ENCODE results near the gene SCUBE3.

The SCUBE3 gene

DNA sequence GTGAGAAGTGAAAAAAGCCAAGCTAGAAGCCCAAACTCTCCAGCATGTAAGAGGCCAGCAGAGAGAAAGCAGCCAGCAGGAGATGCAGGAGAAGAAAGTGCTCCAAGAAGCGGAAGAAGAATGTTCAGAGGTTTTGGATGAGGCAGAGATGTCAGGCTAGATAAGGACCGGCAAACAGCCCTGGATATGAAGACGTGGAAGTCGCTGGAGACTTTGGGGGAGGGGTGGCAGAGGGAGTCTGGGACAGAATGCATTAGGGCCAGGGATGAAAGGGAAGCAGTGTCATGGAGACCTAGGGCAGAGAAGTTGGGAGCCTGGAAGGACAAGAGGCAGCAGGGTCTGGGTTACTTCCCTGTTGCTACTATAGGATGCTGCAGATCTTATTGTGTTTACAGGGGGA lies 5.3 kb upstream of the SCUBE3 start:
- in situ Hi-C loops (cut with HindIII; ENCODE audit: low sequenced_read_pairs) = loop anchor here (10.0 kb wide), 1 partner anchor 394 kb away; no protein-coding TSS in a partner anchor

DNA sequence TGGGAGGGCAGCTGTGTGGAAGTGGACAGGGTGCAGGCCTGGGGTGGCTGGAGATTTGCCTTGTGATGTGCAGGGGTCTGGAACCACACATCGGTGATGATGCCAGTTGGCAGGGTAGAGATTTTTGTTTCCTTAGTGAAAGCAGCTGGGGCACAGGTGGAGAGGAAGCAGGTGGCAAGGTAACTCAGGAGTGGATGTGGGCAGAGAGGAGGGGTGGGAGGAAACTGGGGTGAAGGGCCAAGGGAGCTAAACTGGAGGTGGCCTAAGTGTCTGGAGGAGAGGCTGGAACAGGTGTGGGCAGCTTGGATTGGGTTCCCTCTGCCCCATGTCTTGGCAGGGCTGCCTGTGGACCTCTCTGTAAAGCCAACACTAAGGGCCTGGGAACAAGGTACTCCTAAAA lies 4.7 kb upstream of the SCUBE3 start:
- in situ Hi-C loops (cut with HindIII; ENCODE audit: low sequenced_read_pairs) = loop anchor here (10.0 kb wide), 1 partner anchor 394 kb away; no protein-coding TSS in a partner anchor

DNA sequence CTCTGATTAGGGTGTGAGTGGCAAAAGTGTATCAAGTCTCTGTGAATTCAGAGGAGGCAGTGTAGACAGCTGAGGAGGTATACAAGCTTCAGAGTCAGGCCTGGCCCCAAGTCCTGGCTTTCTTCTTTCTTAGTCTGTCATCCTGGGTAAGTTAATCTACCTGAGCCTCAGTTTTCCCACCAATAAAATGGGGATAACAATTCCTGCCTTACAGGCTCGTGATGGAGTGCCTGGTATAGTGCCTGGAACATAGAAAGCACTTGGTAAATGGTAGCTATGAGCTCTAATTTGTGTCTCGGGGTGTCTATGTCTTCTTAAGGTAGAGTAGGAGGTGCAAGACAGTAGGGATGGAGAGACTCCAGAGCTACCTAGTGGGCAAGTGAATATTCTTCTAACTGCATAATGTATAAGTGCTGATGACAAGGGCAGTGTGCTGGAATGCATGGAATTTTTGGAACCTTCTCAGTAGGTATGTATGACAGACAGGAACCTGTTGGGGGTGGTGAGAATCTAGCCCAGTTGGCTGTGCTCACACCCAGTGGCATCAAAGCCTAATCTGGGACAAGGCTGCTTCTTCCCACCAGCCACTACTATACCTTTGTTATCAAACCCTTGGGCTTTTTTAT lies 4.0 kb upstream of the SCUBE3 start:
- in situ Hi-C loops (cut with HindIII; ENCODE audit: low sequenced_read_pairs) = loop anchor here (10.0 kb wide), 1 partner anchor 395 kb away; no protein-coding TSS in a partner anchor

DNA sequence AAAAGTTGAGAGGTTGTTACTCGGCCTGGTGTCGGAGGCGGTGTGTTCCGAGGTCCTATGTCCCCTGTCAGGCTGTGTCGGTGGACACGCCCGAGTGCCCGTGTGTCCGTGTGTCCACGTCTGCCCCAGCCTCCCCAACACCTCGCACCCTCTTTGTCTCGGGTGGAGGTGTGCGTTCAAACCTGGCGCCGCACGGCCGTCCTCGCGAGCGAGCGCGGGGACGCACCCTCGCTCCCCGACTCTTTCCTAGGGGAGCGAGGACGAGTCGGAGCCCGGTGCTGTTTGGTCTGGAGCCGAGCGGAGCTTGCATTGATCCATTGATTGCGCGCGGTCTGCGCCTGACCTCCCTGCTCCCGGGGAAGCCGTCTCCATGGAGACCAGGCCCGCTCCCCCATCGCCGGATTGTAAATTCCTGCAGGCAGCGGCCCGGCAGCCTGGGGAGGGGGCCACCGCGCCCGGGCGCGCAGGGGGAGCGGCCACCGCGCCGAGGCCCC lies 411 bp upstream of the SCUBE3 start:
- in situ Hi-C loops (cut with HindIII; ENCODE audit: low sequenced_read_pairs) = no loop called here

DNA sequence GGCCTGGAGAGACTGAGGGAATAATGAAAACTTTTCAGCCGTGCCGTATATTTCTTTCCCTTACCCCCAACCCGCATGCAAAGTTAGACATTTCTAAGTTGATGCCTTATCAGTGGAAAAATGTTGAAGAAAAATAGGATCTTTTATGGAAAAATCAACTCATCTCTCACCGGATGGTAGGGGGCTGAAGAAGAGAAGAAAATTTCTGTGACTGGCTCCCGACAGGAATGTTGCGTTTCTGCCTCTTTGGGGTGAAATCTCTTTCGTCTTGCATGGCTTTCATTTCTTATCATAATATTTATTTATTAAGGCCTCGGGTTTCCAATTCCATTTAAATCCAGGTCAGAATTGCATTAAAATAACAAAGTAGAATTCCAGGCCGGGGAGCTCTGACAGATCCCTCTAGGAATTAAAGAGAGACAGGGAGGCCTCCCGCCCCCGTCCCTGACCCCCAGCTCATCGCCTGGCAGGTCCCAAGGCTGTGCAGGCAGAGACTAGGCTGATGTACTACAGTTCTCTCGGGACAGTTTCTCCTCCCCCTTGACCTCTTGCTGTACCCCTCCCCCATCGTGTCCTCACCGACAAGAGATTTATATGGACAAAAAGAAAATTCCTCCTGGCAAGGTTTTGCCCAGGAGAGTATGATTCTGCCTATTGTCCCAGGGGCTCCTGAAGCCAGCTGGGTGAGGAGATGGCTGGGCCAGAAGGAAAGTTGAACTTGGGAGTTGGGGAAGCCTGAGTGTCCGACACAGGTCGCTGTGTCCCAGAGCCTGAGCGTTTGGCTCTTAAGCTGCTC lies 1.3 kb downstream of the SCUBE3 start:
- in situ Hi-C loops (cut with HindIII; ENCODE audit: low sequenced_read_pairs) = no loop called here

DNA sequence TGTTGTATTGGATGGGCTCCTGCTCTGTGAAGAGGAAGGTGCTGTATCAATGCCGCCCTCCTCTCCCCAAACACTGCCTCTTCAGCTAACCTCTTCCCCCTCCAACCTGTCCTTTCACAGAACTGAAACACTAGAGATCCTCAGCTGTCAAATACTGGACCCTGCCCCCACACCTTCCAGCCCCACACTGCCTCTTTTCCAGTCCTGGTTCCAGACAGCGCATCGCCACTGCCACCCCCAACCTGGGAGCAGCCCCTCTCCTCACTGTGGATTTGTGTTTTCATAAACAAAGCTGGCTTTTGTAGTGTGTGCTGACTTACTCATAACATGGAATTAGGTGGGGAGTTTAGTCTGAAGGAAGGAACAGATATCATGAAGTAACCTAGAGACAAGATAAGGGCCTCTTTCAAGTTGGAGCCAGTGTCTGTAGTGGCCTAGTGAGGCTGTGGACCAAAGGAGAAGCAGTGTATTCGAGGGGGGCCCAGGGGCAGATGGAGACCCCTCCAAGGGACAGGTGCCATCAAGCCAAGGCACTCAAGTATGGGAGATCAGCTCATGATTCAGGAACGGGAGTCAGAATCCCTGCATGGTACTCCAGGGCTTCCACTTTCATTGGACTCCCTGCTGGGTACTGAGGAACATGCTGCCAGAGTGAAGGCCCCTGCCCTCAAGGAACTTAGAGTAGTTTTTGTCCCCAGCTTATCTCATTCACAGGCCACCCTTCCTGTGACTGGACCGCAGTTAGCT lies 2.1 kb downstream of the SCUBE3 start:
- in situ Hi-C loops (cut with HindIII; ENCODE audit: low sequenced_read_pairs) = no loop called here

DNA sequence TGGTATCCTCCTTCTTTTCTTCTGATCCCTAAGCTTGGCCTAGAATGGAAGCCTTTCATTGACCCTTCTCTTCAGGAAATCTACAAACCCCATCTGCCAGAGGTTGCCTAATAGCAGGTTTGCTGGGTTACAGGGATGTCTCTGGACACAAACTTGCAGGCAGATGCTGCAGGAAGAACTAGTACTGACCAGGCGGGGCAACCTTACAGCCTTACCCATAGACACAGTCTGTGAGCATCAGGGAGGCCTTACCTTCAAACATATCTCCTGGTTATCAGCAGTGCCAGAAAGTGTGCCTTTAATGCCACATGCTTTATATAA lies 2.6 kb downstream of the SCUBE3 start:
- in situ Hi-C loops (cut with HindIII; ENCODE audit: low sequenced_read_pairs) = no loop called here

DNA sequence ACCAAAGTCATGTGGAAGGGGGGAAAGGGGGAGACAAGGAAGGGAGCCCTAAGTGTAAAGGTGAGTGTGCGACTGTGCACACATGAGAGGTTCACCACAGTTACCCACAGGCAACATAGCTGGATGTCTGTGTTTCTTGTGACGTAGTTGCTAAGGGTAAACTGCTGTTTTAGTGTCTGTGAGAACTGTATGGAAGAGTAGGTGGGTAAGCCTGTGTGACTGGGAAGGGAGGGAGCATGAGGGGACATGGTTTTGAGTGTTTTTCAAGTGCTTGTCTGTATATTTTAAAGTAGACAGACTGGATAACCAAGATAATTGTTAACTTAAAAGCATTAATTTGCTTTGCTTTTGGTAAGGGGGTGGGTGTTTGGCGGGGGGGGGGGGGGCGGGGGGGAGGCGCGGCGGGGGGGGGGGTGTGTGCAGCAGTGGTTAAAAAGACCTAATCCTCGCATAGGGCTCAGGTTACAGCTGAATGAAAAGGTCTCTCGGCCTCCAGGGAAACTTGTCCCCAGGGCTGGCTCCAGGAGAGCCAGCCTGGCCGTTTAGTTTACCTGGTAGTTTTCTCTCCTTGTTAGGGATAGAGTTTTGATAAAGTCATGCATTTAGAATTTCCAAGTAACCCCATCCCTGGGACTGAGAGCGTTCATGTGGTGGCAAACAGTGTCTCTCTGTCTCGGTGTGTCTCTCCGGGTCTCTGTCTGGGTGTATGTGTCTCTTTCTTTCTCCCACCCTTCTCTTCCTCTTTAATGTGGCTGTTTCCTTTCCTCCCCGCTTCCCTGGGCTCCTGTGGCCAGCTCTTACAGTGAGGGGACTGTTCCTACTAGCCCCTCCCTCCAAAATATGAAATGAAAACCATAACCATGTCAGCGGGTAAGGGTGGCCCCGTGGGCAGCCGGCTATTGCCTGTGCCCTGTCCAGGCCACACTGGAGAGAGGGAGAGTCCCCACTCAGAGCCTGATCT lies 3.4 kb downstream of the SCUBE3 start:
- in situ Hi-C loops (cut with HindIII; ENCODE audit: low sequenced_read_pairs) = no loop called here

DNA sequence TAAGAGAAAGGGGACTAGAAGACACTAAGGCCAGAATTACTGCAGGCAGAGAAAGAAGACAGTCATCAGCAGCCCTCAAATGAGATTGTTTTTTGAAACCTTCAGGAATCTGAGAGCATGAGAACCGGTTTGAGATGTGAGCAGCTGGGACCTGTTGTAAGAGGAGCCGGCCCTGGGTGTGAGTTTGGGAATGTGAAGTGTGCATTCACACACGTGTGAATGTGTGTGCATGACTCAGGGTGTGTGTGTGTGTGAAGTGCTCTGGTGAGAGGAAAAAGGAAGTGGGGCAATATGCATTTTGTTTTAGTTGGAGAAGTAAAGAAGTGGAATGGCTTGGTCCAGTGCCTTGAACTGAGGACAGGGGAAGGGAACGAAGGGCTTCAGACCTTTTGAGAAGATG lies 4.3 kb downstream of the SCUBE3 start:
- in situ Hi-C loops (cut with HindIII; ENCODE audit: low sequenced_read_pairs) = no loop called here

DNA sequence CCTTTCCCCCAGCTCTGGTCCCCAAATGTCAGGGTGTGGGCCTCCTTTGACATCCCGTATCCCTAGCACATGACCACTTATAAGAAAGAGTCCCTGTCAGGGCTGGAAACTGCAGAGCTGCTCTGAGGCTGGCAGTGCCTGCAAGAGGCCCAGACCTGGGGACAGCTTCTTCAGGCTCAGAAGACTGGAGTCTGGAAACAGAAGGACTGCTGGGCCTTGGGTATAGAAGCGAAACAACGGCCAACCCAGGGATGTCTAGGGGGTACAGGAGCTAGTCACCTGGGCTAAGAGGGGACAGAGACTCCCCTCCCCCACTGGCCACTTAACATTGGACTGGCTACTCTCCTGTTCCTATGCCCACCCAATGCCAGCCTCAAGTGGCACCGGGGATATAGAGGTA lies 4.7 kb downstream of the SCUBE3 start:
- in situ Hi-C loops (cut with HindIII; ENCODE audit: low sequenced_read_pairs) = no loop called here

DNA sequence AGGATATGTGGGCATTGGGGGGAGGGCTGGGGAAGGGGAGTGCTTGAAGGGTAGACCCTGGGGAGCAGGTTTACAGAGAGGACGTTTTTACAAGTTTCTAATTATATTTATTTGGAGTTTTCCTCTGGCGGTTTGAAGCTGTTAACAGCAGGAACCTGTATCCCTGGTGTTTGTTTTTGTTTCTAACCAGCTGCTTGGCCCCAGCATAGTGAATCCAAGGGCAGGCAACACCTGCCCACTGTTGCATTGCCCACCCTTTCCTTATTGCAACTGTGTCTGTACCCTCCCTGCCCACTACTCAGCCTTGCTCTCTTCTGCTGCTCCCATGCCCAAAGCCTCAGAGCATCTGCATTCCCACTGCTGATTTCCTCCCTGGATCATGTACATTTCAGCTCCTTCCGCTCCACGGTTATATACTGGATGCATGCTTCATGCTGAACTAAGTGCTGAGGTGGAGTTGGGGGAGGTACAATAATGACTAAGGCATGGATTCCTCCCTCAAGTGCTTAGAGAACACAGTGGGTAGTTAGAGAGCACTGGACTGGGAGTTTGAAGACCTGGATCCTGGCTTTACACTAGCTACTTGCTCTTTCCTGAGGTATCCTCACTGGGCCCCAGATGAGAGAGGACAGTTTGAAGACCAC lies 6.0 kb downstream of the SCUBE3 start:
- in situ Hi-C loops (cut with HindIII; ENCODE audit: low sequenced_read_pairs) = loop anchor here (5.0 kb wide), 2 partner anchors 57 to 73 kb away; no protein-coding TSS in a partner anchor

DNA sequence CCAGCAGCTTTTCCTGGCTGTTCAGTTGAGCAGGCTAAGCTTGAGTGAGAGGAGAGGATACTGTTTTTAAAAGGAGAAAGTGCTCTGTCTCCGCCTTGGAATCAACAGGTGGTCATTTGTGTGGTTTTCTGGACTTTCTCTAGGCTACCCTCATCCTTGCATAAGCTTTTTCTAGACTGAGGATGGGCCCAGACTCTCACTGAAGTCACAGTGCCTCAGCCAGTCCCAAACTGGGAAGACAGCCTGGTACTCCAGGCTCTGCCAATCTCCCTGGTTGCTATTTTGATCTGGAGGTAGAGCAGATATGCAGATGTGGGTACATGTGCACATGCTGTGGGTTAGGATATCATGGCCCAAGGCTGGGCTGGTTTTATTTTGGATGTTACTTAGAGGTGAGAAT lies 7.0 kb downstream of the SCUBE3 start:
- in situ Hi-C loops (cut with HindIII; ENCODE audit: low sequenced_read_pairs) = loop anchor here (5.0 kb wide), 2 partner anchors 57 to 73 kb away; no protein-coding TSS in a partner anchor

DNA sequence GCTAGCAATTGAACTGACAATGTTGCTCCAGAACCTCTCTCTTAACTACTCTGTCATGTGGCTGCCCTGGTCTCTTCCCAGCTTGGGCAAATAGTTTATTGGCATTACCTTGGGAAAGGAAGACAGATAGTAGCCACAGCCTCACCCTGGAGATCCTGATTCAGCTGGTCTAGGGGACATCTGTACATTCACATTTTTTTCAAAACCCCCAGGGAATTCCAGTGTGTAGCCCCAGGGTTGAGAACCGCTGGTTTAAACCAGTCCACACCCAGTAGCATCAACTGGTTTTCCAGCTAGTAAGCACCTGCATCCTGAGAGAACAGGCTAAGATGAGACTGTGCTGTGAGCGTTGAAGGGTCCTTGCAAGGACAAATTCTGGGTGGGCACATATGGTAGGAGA lies 9.6 kb downstream of the SCUBE3 start:
- in situ Hi-C loops (cut with HindIII; ENCODE audit: low sequenced_read_pairs) = loop anchor here (5.0 kb wide), 2 partner anchors 54 to 76 kb away; no protein-coding TSS in a partner anchor

DNA sequence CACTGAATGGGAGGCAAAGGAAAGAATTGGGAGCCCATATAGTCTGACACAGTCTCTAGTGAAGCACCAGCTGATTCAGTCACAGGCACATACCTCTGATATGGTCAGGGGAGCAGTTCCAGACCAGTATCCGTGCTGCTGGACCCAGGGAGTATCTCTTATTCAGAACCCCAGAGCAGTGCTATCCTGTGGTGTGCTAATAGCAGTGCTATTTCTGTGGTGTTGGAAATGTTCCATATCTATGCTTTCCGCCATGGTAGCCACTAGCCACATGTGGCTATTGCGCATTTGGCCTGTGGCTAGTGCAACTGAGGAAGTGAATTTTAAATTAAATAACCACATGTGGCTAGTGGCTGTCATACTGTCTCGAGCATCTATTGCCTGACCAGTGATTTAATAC lies 11.0 kb downstream of the SCUBE3 start:
- in situ Hi-C loops (cut with HindIII; ENCODE audit: low sequenced_read_pairs) = loop anchor here (5.0 kb wide), 2 partner anchors 53 to 77 kb away; no protein-coding TSS in a partner anchor

DNA sequence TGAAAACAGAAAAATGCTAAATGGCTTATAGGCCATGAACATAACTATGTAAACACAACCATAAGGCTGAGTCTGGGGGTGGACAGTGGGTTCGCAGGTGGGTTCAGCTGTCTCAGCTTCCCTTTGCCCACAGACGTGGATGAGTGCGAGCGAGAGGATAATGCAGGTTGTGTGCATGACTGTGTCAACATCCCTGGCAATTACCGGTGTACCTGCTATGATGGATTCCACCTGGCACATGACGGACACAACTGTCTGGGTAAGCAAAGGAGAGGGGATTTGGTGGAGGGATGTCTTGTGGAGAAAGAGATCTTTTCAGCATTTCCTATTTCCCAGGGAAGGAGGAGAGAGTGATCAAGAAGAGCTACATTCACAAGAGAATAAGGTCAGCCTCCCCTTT lies 14.7 kb downstream of the SCUBE3 start:
- in situ Hi-C loops (cut with HindIII; ENCODE audit: low sequenced_read_pairs) = no loop called here

DNA sequence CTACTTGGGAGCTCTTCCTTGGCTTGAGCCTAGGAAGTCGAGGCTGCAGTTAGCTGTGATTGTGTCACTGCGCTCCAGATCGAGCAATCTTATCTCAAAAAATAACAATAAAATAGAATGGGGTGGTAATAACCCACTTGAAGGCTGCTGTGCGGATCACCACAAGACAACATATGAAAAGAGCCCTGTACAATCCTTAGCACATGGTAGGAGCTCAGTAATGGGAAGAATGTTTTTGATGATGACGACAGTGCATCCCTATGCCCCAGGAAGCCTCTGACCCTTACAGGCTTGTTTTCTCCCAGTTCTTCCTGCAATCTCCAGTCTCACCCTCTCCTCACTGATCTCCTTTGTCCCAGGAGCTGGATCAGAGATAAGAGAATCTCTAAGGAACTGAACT lies 15.5 kb downstream of the SCUBE3 start:
- in situ Hi-C loops (cut with HindIII; ENCODE audit: low sequenced_read_pairs) = no loop called here

DNA sequence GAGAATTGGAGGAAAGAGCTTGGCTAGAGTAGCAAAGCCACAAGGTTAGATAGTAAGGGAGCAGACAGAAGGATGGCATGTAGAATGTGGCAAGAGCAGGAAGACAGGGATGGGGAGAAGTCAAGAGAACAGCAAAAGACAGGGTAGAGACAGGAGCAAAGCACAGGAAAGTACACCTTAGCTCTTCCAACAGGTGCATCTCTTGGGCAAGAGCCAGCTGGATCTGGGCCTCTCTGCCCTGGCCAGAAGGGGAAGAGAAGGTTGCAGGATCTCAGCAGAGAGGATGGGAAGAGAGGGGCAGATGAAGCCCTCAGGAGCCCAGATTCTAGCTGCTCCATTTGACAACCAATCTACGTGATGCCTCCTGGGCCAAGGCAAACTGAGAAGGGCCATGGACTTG lies 16.7 kb downstream of the SCUBE3 start:
- in situ Hi-C loops (cut with HindIII; ENCODE audit: low sequenced_read_pairs) = no loop called here

DNA sequence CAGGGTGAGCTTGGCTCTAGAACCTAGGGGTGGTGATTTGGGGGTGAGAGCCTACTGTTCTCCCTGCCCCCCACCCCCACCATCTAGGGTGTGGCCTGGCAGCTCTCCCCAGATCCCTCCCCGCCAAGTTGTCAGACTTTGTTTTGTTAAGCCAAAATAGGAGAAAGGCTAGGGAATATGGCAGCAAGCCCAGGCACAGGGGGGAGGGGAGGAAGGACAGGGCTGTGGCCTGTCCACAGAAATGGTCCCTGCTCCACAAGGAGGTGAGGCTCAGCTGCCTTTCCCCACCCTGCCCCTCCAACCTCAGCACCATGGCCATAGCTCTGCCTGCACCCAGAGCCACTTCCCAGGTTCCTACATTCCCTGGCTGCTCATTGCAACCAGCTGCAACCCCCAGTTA lies 17.2 kb downstream of the SCUBE3 start:
- in situ Hi-C loops (cut with HindIII; ENCODE audit: low sequenced_read_pairs) = no loop called here

DNA sequence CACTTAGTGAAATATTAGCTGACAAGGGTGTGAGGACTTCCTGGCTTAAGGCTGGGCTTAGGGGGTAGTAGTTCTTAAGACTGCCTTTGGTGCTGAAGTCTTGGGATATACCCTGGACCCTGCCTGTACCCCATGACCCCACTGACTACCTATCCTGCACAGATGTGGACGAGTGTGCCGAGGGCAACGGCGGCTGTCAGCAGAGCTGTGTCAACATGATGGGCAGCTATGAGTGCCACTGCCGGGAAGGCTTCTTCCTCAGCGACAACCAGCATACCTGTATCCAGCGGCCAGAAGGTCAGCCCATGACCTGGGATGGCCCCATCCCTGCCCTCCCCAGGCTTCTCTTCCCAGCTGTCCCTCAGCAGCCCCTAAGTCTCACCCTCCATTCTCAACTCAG lies 17.8 kb downstream of the SCUBE3 start:
- in situ Hi-C loops (cut with HindIII; ENCODE audit: low sequenced_read_pairs) = no loop called here

DNA sequence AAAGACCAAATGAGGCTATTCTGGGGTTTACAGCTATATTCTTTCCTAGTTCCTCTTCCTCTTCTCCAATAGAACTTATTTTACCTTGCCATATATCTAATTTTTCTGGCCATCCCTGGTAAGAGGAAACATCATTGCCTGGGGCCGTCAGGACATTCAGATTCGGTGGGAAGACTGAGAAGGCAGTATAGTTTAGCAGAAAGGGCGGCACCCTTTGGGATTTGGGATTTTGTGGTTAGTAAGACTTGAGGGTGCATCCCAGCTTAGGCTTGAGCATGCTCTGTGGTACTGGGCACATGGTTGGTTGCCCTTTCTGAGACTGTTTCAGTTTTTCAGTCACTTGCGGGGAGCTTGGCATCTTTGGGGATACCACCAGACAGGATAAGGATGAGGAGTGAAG lies 21.1 kb downstream of the SCUBE3 start:
- in situ Hi-C loops (cut with HindIII; ENCODE audit: low sequenced_read_pairs) = no loop called here
